GM12878 (cell line): Measurements from ENCODE around the gene COL6A1. TPM values are rescaled to one million over a fixed set of nuclear protein-coding genes. Genes with fewer than 3 reads are reported as not detected.
"Not testable (repeated sequence)": the region's sequence is repeated elsewhere in the genome, so short reads cannot be mapped to it uniquely, and the experiment has no call there.

Experiments
- ATAC-seq: fragments of 200-7000 bp; cut with Tn5 transposase; 3 replicates; pipeline ENCODE4 v1.9.1; 2020; ENCODE audit warnings: mild to moderate bottlenecking, moderate library complexity
- BruUV-seq: library from RNA; stranded (reverse); fragments of 400-500 nt; replicated peaks from 2 replicates; lab custom pipeline; 2021; lab: Mats Ljungman, UMichigan
- CTCF ChIA-PET: fragments of 300-600 bp; sonication (Branson Sonifier 250); formaldehyde crosslinking; extraction: SDS; loops from one replicate; lab custom pipeline; 2021; ENCODE audit warnings: inconsistent platforms; lab: Yijun Ruan, JAX
- POLR2A ChIA-PET: fragments of 350-600 bp; formaldehyde crosslinking; extraction: SDS; loops from one replicate; lab custom pipeline; 2021; ENCODE audit warnings: inconsistent platforms; lab: Charles Lee
- RAD21 ChIA-PET: fragments of 300-600 bp; sonication (Branson Sonifier 250); formaldehyde crosslinking; loops from one replicate; lab custom pipeline; 2023; ENCODE audit warnings: antibody characterized with exemption; ENCODE audit not compliant: unreplicated experiment; lab: Charles Lee
- SMC1A ChIA-PET: fragments of 300-600 bp; sonication (Branson Sonifier 250); formaldehyde crosslinking; loops from one replicate; lab custom pipeline; 2023; ENCODE audit not compliant: unreplicated experiment, uncharacterized antibody; lab: Charles Lee
- DNase-seq: peaks from one replicate; pipeline ENCODE4 v3.0.0-alpha.2; 2011; ENCODE audit warnings: low read depth, low spot score
- FAIRE-seq: peaks from 3 replicates; lab custom pipeline; 2011; peaks lifted over from hg19 to GRCh38; lab: Jason Lieb, UNC
- H2AFZ ChIP-seq: 2 replicates; pipeline ENCODE4 v1.6.0; 2011; ENCODE audit warnings: low read depth, low read length, control low read depth; ENCODE audit not compliant: control insufficient read depth
- H3K27ac ChIP-seq: 2 replicates; pipeline ENCODE4 v1.5.1; 2011; ENCODE audit warnings: control low read depth; ENCODE audit not compliant: control insufficient read depth, insufficient read depth
- H3K27me3 ChIP-seq, 2 experiments: replicated peaks in 1 of 2; 2 replicates each; pipeline versions ENCODE4 v1.6.0 to v1.6.1; 2011; ENCODE audit warnings: low read length in 1 of 2; ENCODE audit not compliant: control insufficient read depth in 2 of 2, insufficient read depth in 2 of 2
- H3K36me3 ChIP-seq, 2 experiments: 2 replicates each; pipeline ENCODE4 v1.5.1; 2011; ENCODE audit warnings: low read length in 1 of 2; ENCODE audit not compliant: control insufficient read depth in 2 of 2, insufficient read depth in 2 of 2
- H3K4me1 ChIP-seq: 2 replicates; pipeline ENCODE4 v1.6.1; 2011; ENCODE audit warnings: mild to moderate bottlenecking, low read length, moderate library complexity, mixed read lengths; ENCODE audit not compliant: control insufficient read depth, insufficient read depth
- H3K4me2 ChIP-seq: 2 replicates; pipeline ENCODE4 v1.6.0; 2011; ENCODE audit warnings: control low read depth; ENCODE audit not compliant: control insufficient read depth, insufficient read depth
- H3K4me3 ChIP-seq: fragments of 200-600 bp; sonication (generic); 2 replicates; pipeline ENCODE4 v1.5.1; 2016
- H3K79me2 ChIP-seq: 2 replicates; pipeline ENCODE4 v1.6.0; 2011; ENCODE audit warnings: low read length; ENCODE audit not compliant: control insufficient read depth, insufficient read depth
- H3K9ac ChIP-seq: 2 replicates; pipeline ENCODE4 v1.8.0; 2011; ENCODE audit warnings: low read length, control low read depth, mixed read lengths; ENCODE audit not compliant: control insufficient read depth, insufficient read depth
- H3K9me3 ChIP-seq: replicated peaks from 3 replicates; pipeline ENCODE4 v1.5.1; 2011; ENCODE audit warnings: mild to moderate bottlenecking, low read length; ENCODE audit not compliant: control insufficient read depth, insufficient read depth
- H4K20me1 ChIP-seq: 2 replicates; pipeline ENCODE4 v1.6.0; 2011; ENCODE audit not compliant: control insufficient read depth, insufficient read depth
- MXI1 ChIP-seq: fragments of 150-350 bp; IDR thresholded peaks from 2 replicates; pipeline ENCODE4 v1.6.1; 2011; ENCODE audit warnings: low read depth, mild to moderate bottlenecking, inconsistent platforms, low read length, improper control_type of control experiment
- NRF1 ChIP-seq: conservative IDR thresholded peaks from 2 replicates; pipeline ENCODE4 v1.6.1; 2011; ENCODE audit warnings: mild to moderate bottlenecking, low read depth, low read length, improper control_type of control experiment
- REST ChIP-seq: IDR thresholded peaks from 2 replicates; pipeline ENCODE4 v1.6.1; 2012; ENCODE audit warnings: mild to moderate bottlenecking, low read depth, low read length
- WGBS: methylation state at CpG from one replicate; pipeline ENCODE4 v1.1.6; 2016; ENCODE audit warnings: low lambda C conversion rate; ENCODE audit not compliant: insufficient replicate concordance, insufficient coverage; ENCODE audit errors: missing lambda C conversion rate; 5-methylcytosine and 5-hydroxymethylcytosine counted together
- in situ Hi-C: fragments of 300-500 bp; cut with MboI; formaldehyde crosslinking; loops from 9 replicates; pipeline ENCODE4 v1.14.3; 2018; ENCODE audit warnings: mixed read lengths
- intact Hi-C: fragments of 100-400 bp; cut with micrococcal nuclease; formaldehyde crosslinking; loops from one replicate; pipeline ENCODE4 v1.14.2; 2022; ENCODE audit not compliant: unreplicated experiment
- polyA plus RNA-seq, 11 experiments: library from polyadenylated mRNA; depleted of rRNA in 4 of 11; unstranded in 6 of 11; stranded (reverse) in 5 of 11; fragments of >200 nt; fragmentation: Nextera tagmentation in 4 of 11; fragmentation: Illumina TruSeq in 1 of 11; extraction: Ambion mirVana in 4 of 11; extraction: Trizol in 1 of 11; gene quantifications; 1 replicate in 1 of 11; 2 replicates in 10 of 11; pipeline versions ENCODE4 v1.2.1 to v1.2.3, GENCODE V29; 2011 to 2016; ENCODE audit warnings: inconsistent platforms in 2 of 11, missing spikeins in 2 of 11, low read depth in 1 of 11
- total RNA-seq, 4 experiments: library from RNA; depleted of rRNA in 3 of 4; stranded (reverse); fragments of >200 nt in 3 of 4; fragmentation: Illumina TruSeq in 1 of 4; extraction: Trizol in 1 of 4; gene quantifications; 2 replicates each; pipeline versions ENCODE4 v1.2.1 to v1.2.3, GENCODE V29; 2013 to 2021

The COL6A1 gene
- total and polyA plus RNA-seq, 10 of the 15 experiments (the other 5 are each of a cell fraction or from before 2014, with no cell fraction given) = 0.12 to 1.3 (median 0.20) TPM; not detected in 7

DNA sequence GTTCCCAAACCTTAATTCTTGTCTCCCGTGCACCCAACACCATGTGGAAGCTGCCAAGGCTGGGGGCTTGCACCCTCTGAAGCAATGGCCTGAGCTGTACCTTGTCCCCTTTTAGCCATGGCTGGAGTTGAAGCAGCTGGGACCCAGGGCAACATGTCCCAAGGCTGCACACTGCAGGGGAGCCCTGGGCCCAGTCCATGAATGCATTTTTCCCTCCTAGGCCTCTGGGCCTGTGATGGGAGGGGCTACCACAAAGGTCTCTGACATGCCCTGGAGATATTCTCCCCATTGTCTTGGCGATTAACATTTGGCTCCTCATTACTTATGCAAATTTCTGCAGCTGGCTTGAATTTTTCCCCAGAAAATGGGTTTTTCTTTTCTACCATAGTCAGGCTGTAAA is 20.2 kb upstream of the COL6A1 start:
- POLR2A ChIA-PET, intact Hi-C loops, BruUV-seq, RAD21 ChIA-PET, H3K9me3 ChIP-seq, H3K4me3 ChIP-seq, DNase-seq, SMC1A ChIA-PET, H3K79me2 ChIP-seq, H3K27ac ChIP-seq, H3K27me3 ChIP-seq, H3K9ac ChIP-seq, H3K4me2 ChIP-seq, in situ Hi-C loops, FAIRE-seq, ATAC-seq, H3K4me1 ChIP-seq, H2AFZ ChIP-seq, H3K36me3 ChIP-seq, H4K20me1 ChIP-seq: not testable (repeated sequence)
- WGBS = 0% methylated on average over 2 of the region's 2 CpGs
- CTCF ChIA-PET = interaction anchor here (0.9 kb wide), 1 partner anchor 8 kb away, joined by 3 read pairs; no protein-coding TSS in a partner anchor

- H2AFZ ChIP-seq = no peak overlapping the region
- in situ Hi-C loops = no loop called here
- RAD21 ChIA-PET = no interaction called here
Measured at GRCh38 chr21:45962531-45963231, 18.9 kb upstream of the COL6A1 start.

More at GRCh38 chr21:45962531-45963231, 18.9 kb upstream of the COL6A1 start:
- no TSS peak for BruUV-seq
- 10% methylated on average over 4 of the region's 4 CpGs for whole genome bisulfite sequencing
- H3K4me2 ChIP-seq = no peak overlapping the region
- SMC1A ChIA-PET = no interaction called here
- H3K9me3 ChIP-seq = peaks cover 2% of the 10 kb centered on the region; the same call in 1 of the 3 replicates
- no peak overlapping the region for H3K9ac ChIP-seq
- CTCF ChIA-PET = interaction anchor here (0.7 to 1.3 kb wide), 2 partner anchors 9 to 11 kb away, joined by 3 to 4 read pairs; no protein-coding TSS in a partner anchor
- no peak overlapping the region for H3K4me3 ChIP-seq
- no peak for DNase-seq
- POLR2A ChIA-PET = no interaction called here
- no peaks in the 10 kb centered on the region for H3K4me1 ChIP-seq
- no peak for TF ChIP-seq MXI1
- TF ChIP-seq REST = no peak
- TF ChIP-seq NRF1 = no peak
- no peak for ATAC-seq
- no peak overlapping the region for H3K27ac ChIP-seq
- no peaks in the 10 kb centered on the region for H3K79me2 ChIP-seq
- H3K27me3 ChIP-seq = no peaks in the 10 kb centered on the region
- H4K20me1 ChIP-seq = no peaks in the 10 kb centered on the region
- FAIRE-seq = no peak
- intact Hi-C loops = no loop called here
- no peaks in the 10 kb centered on the region for H3K36me3 ChIP-seq
